Measurements from ENCODE around the gene RESP18. TPM values are rescaled to one million over a fixed set of nuclear protein-coding genes. Genes with fewer than 3 reads are reported as not detected.

Gene RESP18
- polyA plus RNA-seq, 2 of the 4 experiments (the other 2 are of a cell fraction): not detected

- DNase-seq (ENCODE audit: low read depth in 1 of 2, low spot score in 1 of 2) (no peak), ATAC-seq (peak in 1 of 2 experiments; percentile 31; a peak in 2 of 6 replicates)
- no peak overlapping the region for H3K4me2 ChIP-seq
Observed at GRCh38 chr2:219344751-219345430, 12.3 kb upstream of the RESP18 start.

GRCh38 chr2:219335373-219335786 is 2.8 kb upstream of the RESP18 start:
- 45% methylated on average over 5 of the region's 5 CpGs for WGBS (ENCODE audit: missing lambda C conversion rate)
- Histone ChIP-seq H3K4me2 (no peak overlapping the region), H3K27ac (no peak overlapping the region), H3K4me3 (no peak overlapping the region), H3K4me1 (no peaks in the 10 kb centered on the region), H3K9me3 (no peaks in the 10 kb centered on the region; the same call in 2 of the 3 replicates)
- ChIA-PET CTCF (interaction anchor here (0.5 to 2.2 kb wide), 6 partner anchors 13 to 307 kb away, joined by 3 to 9 read pairs (median 4); no protein-coding TSS in a partner anchor), POLR2A (no interaction called here)
- no peak for FAIRE-seq
- no peak for TF ChIP-seq RCOR1 (IDR thresholded peaks at IDR 0.05; ENCODE audit: low read depth, low read length)
- TF ChIP-seq CHD4 (IDR thresholded peaks at IDR 0.05; ENCODE audit: borderline replicate concordance): no peak
- TF ChIP-seq ATOH8 (CRISPR knock-in tag; IDR thresholded peaks at IDR 0.05; ENCODE audit: low read depth): no peak
- no peak for TF ChIP-seq PHF8 (IDR thresholded peaks at IDR 0.05; ENCODE audit: borderline replicate concordance, low read depth)
- TF ChIP-seq FOSB (CRISPR knock-in tag; IDR thresholded peaks at IDR 0.05): no peak
- TF ChIP-seq MYC (IDR thresholded peaks at IDR 0.05; ENCODE audit: borderline replicate concordance, low read length): no peak
- no peak for TF ChIP-seq ESRRA (IDR thresholded peaks at IDR 0.05; ENCODE audit: borderline replicate concordance, low read length)
- TF ChIP-seq RARB (CRISPR knock-in tag; IDR thresholded peaks at IDR 0.05): no peak
- no peak for TF ChIP-seq ELK1 (IDR thresholded peaks at IDR 0.05; ENCODE audit: low read depth, low read length)
- no peak for TF ChIP-seq CBX8 (IDR thresholded peaks at IDR 0.05)
- no peak for TF ChIP-seq ZSCAN20 (CRISPR knock-in tag; IDR thresholded peaks at IDR 0.05)
- DNase-seq (ENCODE audit: low read depth in 1 of 2, low spot score in 1 of 2): peak in 1 of 2 experiments; percentile 48
- peak; percentile 65 to 74 for ATAC-seq

More at GRCh38 chr2:219344751-219345430, 12.3 kb upstream of the RESP18 start:
- H3K4me3 ChIP-seq: no peak overlapping the region
- H3K4me1 ChIP-seq: no peaks in the 10 kb centered on the region
- H3K9me3 ChIP-seq: no peaks in the 10 kb centered on the region
- no peak overlapping the region for H3K27ac ChIP-seq
- TF ChIP-seq EHF (CRISPR knock-in tag; IDR thresholded peaks at IDR 0.05): no peak
- 62% methylated on average over 6 of the region's 6 CpGs for WGBS (ENCODE audit: missing lambda C conversion rate)
- FAIRE-seq: no peak
- ChIA-PET CTCF (interaction anchor here (0.5 to 1.9 kb wide), 7 partner anchors 11 to 619 kb away, joined by 3 to 5 read pairs (median 4); partner anchors contain the start of gene DNAJB2), POLR2A (no interaction called here)

GRCh38 chr2:219334076-219334475 is 1.5 kb upstream of the RESP18 start:
- Histone ChIP-seq H3K4me2 (no peak overlapping the region), H3K27ac (no peak overlapping the region), H3K4me1 (no peaks in the 10 kb centered on the region), H3K9me3 (no peaks in the 10 kb centered on the region; the same call in 2 of the 3 replicates), H3K4me3 (no peak overlapping the region)
- 92% methylated on average over 2 of the region's 2 CpGs for WGBS (ENCODE audit: missing lambda C conversion rate)
- ATAC-seq (no peak), DNase-seq (ENCODE audit: low read depth in 1 of 2, low spot score in 1 of 2) (no peak), FAIRE-seq (no peak)
- POLR2A ChIA-PET: no interaction called here
- CTCF ChIA-PET: interaction anchor here (0.8 to 1.4 kb wide), 3 partner anchors 11 to 36 kb away, joined by 3 to 4 read pairs (median 3); no protein-coding TSS in a partner anchor
- TF ChIP-seq ELK1 (IDR thresholded peaks at IDR 0.05; ENCODE audit: low read depth, low read length): no peak
- TF ChIP-seq BCL3 (IDR thresholded peaks at IDR 0.05): no peak
- no peak for TF ChIP-seq TFCP2L1 (CRISPR knock-in tag; IDR thresholded peaks at IDR 0.05)
- no peak for TF ChIP-seq NPAS2 (CRISPR knock-in tag; IDR thresholded peaks at IDR 0.05; ENCODE audit: borderline replicate concordance)
- TF ChIP-seq ESRRA (IDR thresholded peaks at IDR 0.05; ENCODE audit: borderline replicate concordance, low read length): no peak
- TF ChIP-seq USF2 (IDR thresholded peaks at IDR 0.05): no peak
- TF ChIP-seq CTCF (IDR thresholded peaks at IDR 0.05): no peak
- TF ChIP-seq ZNF302 (CRISPR knock-in tag; IDR thresholded peaks at IDR 0.05): no peak
- no peak for TF ChIP-seq JUNB (IDR thresholded peaks at IDR 0.05)
- TF ChIP-seq HOXB5 (CRISPR knock-in tag; IDR thresholded peaks at IDR 0.05): no peak
- TF ChIP-seq E2F6 (IDR thresholded peaks at IDR 0.05; ENCODE audit: borderline replicate concordance, low read depth): no peak
- TF ChIP-seq ZFP36 (IDR thresholded peaks at IDR 0.05; ENCODE audit: borderline replicate concordance, partially characterized antibody): no peak
- no peak for TF ChIP-seq ZC3H11A (IDR thresholded peaks at IDR 0.05)

Measured in A549 (cell line).